Tibial nerve (tissue), 4 donors: ENCODE measurements around the gene TNKS1BP1.

ENCODE experiments used
- CTCF ChIP-seq, 5 experiments: fragments of 200-600 bp in 3 of 5; fragments of 450-650 bp in 2 of 5; sonication (generic) in 3 of 5; IDR thresholded peaks; one replicate each; pipeline ENCODE4 v1.5.1; 2016 to 2019; ENCODE audit warnings: antibody characterized with exemption in 5 of 5, mild to moderate bottlenecking in 3 of 5, moderate library complexity in 2 of 5
- EP300 ChIP-seq, 2 donors: sonication (generic); formaldehyde crosslinking; IDR thresholded peaks; one replicate each; pipeline ENCODE4 v1.6.1; 2017; ENCODE audit warnings: antibody characterized with exemption in 2 of 2, mild to moderate bottlenecking in 1 of 2
- POLR2A ChIP-seq, 2 donors: fragments of 450-650 bp; IDR thresholded peaks; one replicate each; pipeline ENCODE4 v1.6.1; 2017; ENCODE audit warnings: antibody characterized with exemption in 2 of 2, mild to moderate bottlenecking in 2 of 2, moderate library complexity in 2 of 2

GRCh38 chr11:57306161-57306876 lies 18.4 kb downstream of the TNKS1BP1 start:
- TF ChIP-seq CTCF (IDR thresholded peaks at IDR 0.05) (no peak), EP300 (IDR thresholded peaks at IDR 0.05) (no peak), POLR2A (IDR thresholded peaks at IDR 0.05) (no peak)
